GM06990 (cell line): ENCODE results near the gene AUTS2.

Source experiments
- DNase-seq: peaks from one replicate; pipeline ENCODE4 v3.0.0-alpha.2; 2011; ENCODE audit not compliant: insufficient read length; ENCODE audit errors: extremely low read depth
- H3K27me3 ChIP-seq: replicated peaks from 2 replicates; pipeline ENCODE4 v1.6.0; 2011; ENCODE audit warnings: low read length; ENCODE audit not compliant: control insufficient read depth, insufficient read depth
- H3K36me3 ChIP-seq: 2 replicates; pipeline ENCODE4 v1.5.1; 2011; ENCODE audit warnings: low read length; ENCODE audit not compliant: control insufficient read depth, insufficient read depth
- H3K4me3 ChIP-seq: replicated peaks from 2 replicates; pipeline ENCODE4 v1.5.1; 2011; ENCODE audit warnings: low read depth, mild to moderate bottlenecking, control low read depth, low read length
- CTCF ChIP-seq: IDR thresholded peaks from 2 replicates; pipeline ENCODE4 v1.5.1; 2011; ENCODE audit warnings: low read length, control low read depth, mild to moderate bottlenecking, inconsistent platforms; ENCODE audit not compliant: insufficient read depth, poor library complexity, severe bottlenecking

Gene AUTS2

GRCh38 chr7:69677054-69677852 lies 79.0 kb downstream of the AUTS2 start:
- no peaks in the 10 kb centered on the region for H3K36me3 ChIP-seq
- H3K4me3 ChIP-seq = no peak overlapping the region
- peak; percentile 63 for TF ChIP-seq CTCF
- H3K27me3 ChIP-seq = no peaks in the 10 kb centered on the region
- DNase-seq = no peak

GRCh38 chr7:69677881-69678493 lies 79.7 kb downstream of the AUTS2 start:
- Histone ChIP-seq H3K4me3 (no peak overlapping the region), H3K36me3 (no peaks in the 10 kb centered on the region)

GRCh38 chr7:69678494-69679187 lies 80.4 kb downstream of the AUTS2 start:
- no peak for DNase-seq
- Histone ChIP-seq H3K4me3 (no peak overlapping the region), H3K27me3 (no peaks in the 10 kb centered on the region), H3K36me3 (no peaks in the 10 kb centered on the region)
- TF ChIP-seq CTCF = no peak

More at GRCh38 chr7:69677881-69678493, 79.7 kb downstream of the AUTS2 start:
- H3K27me3 ChIP-seq = no peaks in the 10 kb centered on the region
- no peak for DNase-seq
- no peak for TF ChIP-seq CTCF

GRCh38 chr7:69681181-69681580 lies 82.9 kb downstream of the AUTS2 start:
- TF ChIP-seq CTCF = no peak
- Histone ChIP-seq H3K4me3 (no peak overlapping the region), H3K27me3 (no peaks in the 10 kb centered on the region), H3K36me3 (no peaks in the 10 kb centered on the region)
- no peak for DNase-seq

- no peak overlapping the region for H3K4me3 ChIP-seq
- H3K36me3 ChIP-seq = no peaks in the 10 kb centered on the region
- DNase-seq = no peak
- TF ChIP-seq CTCF = no peak
- no peaks in the 10 kb centered on the region for H3K27me3 ChIP-seq
Measured at GRCh38 chr7:69682518-69682917, 84.2 kb downstream of the AUTS2 start.
